Chondrocyte (in vitro differentiated cells): ENCODE results near the gene PTPN4. TPM values are rescaled to one million over a fixed set of nuclear protein-coding genes. Genes with fewer than 3 reads are reported as not detected.

Experiments
- DNase-seq: peaks from one replicate; pipeline ENCODE4 v3.0.0; 2021; ENCODE audit warnings: mixed read lengths, low spot score
- H3K27ac Mint-ChIP-seq: one replicate; pipeline ENCODE4 v1.8.0; 2021; ENCODE audit warnings: mild to moderate bottlenecking, moderate library complexity, mixed read lengths; ENCODE audit not compliant: unreplicated experiment
- H3K27me3 Mint-ChIP-seq: 2 replicates; pipeline ENCODE4 v1.8.0; 2021; ENCODE audit warnings: low read depth, mixed read lengths
- H3K36me3 Mint-ChIP-seq: 2 replicates; pipeline ENCODE4 v1.8.0; 2021; ENCODE audit warnings: low read depth, mixed read lengths
- H3K4me1 Mint-ChIP-seq: 2 replicates; pipeline ENCODE4 v1.8.0; 2021; ENCODE audit warnings: low read depth, mild to moderate bottlenecking, mixed read lengths
- H3K4me3 Mint-ChIP-seq: one replicate; pipeline ENCODE4 v1.8.0; 2021; ENCODE audit warnings: mild to moderate bottlenecking, moderate library complexity, mixed read lengths; ENCODE audit not compliant: unreplicated experiment
- H3K9me3 Mint-ChIP-seq: 2 replicates; pipeline ENCODE4 v1.8.0; 2021; ENCODE audit warnings: low read depth, mixed read lengths
- total RNA-seq: library from RNA; stranded (reverse); gene quantifications from 3 replicates; pipeline ENCODE4 v1.2.1, GENCODE V29; 2021
- TF ChIP-seq, protein P1 (sequence below): fragments of 200-600 bp; sonication (generic); IDR thresholded peaks from 2 replicates; pipeline ENCODE4 v1.5.0; 2021; ENCODE audit warnings: antibody characterized with exemption, mild to moderate bottlenecking, moderate library complexity

PTPN4 gene
- total RNA-seq, 1 donor from 2014 or later = 24.2 TPM

- TF ChIP-seq, protein P1, sequence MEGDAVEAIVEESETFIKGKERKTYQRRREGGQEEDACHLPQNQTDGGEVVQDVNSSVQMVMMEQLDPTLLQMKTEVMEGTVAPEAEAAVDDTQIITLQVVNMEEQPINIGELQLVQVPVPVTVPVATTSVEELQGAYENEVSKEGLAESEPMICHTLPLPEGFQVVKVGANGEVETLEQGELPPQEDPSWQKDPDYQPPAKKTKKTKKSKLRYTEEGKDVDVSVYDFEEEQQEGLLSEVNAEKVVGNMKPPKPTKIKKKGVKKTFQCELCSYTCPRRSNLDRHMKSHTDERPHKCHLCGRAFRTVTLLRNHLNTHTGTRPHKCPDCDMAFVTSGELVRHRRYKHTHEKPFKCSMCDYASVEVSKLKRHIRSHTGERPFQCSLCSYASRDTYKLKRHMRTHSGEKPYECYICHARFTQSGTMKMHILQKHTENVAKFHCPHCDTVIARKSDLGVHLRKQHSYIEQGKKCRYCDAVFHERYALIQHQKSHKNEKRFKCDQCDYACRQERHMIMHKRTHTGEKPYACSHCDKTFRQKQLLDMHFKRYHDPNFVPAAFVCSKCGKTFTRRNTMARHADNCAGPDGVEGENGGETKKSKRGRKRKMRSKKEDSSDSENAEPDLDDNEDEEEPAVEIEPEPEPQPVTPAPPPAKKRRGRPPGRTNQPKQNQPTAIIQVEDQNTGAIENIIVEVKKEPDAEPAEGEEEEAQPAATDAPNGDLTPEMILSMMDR = no peak
- Mint-ChIP-seq H3K4me3 (no peak overlapping the region), H3K4me1 (no peaks in the 10 kb centered on the region), H3K36me3 (no peaks in the 10 kb centered on the region), H3K9me3 (no peaks in the 10 kb centered on the region), H3K27me3 (peaks cover 5% of the 10 kb centered on the region), H3K27ac (no peak overlapping the region)
- no peak for DNase-seq
Measured at GRCh38 chr2:119727493-119727892, 32.2 kb upstream of the PTPN4 start.

DNA sequence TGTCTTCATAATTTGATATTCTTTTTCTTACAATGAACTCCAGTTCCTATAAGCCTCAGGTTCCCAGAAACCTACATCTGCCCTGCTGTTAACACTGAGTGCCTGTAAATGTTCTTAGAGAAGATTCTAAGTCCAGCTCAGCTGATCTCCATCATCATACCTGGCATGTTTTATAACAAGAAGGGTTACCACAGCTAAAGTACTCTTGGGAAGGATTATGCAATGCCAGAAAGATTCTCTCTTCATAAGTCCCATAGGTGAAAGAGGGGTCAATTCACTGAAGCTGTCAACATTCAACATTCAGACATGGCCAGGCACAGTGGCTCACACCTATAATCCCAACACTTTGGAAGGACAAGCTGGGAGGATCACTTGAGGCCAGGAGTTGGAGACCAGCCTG lies 31.3 kb upstream of the PTPN4 start:
- Mint-ChIP-seq H3K4me1 (no peaks in the 10 kb centered on the region), H3K9me3 (no peaks in the 10 kb centered on the region), H3K36me3 (no peaks in the 10 kb centered on the region), H3K27ac (no peak overlapping the region), H3K4me3 (no peak overlapping the region), H3K27me3 (peaks cover 5% of the 10 kb centered on the region)
- DNase-seq = no peak
- TF ChIP-seq, protein P1 = no peak

DNA sequence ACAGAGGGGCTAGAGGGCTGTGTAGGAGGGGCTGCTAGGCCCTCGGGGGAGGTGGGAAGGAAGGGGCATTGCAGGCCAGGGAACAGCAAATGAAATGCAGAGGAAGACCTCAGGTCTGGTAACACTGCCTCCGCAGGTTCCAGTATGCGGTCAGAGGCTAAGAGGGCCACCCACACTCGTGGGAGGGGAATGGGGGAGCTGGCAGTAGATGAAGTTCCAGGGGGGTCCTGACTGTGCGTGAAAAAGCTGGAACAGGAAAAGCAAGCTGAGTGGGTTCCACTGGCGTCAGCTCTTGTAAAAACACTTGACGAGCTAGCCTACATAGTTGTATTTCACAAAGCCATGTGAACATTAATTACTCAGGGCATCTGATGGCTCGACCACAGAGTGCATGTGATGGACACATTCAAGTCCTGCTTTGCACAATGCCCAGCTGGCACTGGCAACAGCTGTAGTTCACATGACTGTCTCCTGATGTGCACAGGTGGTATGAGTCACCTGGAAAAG lies 29.0 kb upstream of the PTPN4 start:
- H3K27me3 Mint-ChIP-seq = peaks cover 5% of the 10 kb centered on the region
- no peak overlapping the region for H3K27ac Mint-ChIP-seq
- no peaks in the 10 kb centered on the region for H3K4me1 Mint-ChIP-seq
- TF ChIP-seq, protein P1 = no peak
- DNase-seq = no peak
- H3K4me3 Mint-ChIP-seq = no peak overlapping the region
- no peaks in the 10 kb centered on the region for H3K36me3 Mint-ChIP-seq
- no peaks in the 10 kb centered on the region for H3K9me3 Mint-ChIP-seq

DNA sequence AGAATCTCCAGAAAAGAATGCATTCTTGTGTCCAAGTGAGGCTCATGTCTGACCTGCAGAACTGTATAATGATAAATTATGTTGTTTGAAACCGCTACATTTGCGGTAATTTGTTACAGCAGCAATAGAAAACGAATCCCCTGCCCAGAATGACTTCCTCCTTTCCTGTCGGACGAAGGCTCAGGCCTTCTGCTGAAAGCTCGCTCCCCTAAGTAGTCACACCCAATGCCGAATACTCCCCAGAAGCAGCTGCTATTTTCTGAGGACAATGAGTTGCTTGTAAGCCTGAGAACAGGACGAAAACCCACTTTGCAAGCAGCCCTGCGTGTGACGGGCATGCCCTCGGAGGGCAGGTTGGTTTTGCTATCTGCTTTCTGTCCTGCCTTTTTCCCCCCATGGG lies 27.7 kb upstream of the PTPN4 start:
- H3K4me1 Mint-ChIP-seq = no peaks in the 10 kb centered on the region
- no peak overlapping the region for H3K4me3 Mint-ChIP-seq

DNA sequence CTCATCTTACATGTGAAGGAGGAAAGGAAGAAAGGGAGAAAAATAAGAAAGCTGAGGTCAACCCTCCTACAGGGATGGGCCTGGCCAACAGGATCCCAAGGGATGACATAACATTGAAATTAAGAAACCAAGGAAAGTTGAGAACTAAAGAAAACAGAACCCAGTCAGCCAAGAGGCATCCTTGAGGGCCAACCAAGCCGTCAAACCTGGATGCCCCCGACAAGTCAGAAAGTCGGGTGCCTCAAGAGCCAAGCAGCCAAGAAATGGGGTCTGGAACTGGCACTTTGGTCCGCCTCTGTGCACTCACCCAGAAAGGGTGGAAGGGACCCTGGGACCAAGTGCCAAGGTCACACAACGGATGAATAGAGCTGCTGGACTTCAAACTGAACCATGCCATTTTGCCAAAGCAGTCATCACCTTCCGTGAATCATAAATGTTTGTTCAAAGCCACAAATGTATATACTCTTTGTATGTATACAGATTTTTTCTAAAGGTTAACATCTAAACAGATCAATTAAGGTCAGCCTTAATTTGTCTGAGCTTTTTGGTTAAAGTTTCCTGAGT lies 27.0 kb upstream of the PTPN4 start:
- no peak for DNase-seq
- H3K27me3 Mint-ChIP-seq = peaks cover 7% of the 10 kb centered on the region
- TF ChIP-seq, protein P1 = no peak
- H3K4me3 Mint-ChIP-seq = no peak overlapping the region
- H3K27ac Mint-ChIP-seq = no peak overlapping the region
- no peaks in the 10 kb centered on the region for H3K36me3 Mint-ChIP-seq
- H3K4me1 Mint-ChIP-seq = no peaks in the 10 kb centered on the region
- no peaks in the 10 kb centered on the region for H3K9me3 Mint-ChIP-seq

More for the DNA sequence above, 27.7 kb upstream of the PTPN4 start:
- TF ChIP-seq, protein P1 = no peak
- Mint-ChIP-seq H3K9me3 (no peaks in the 10 kb centered on the region), H3K27ac (no peak overlapping the region), H3K27me3 (peaks cover 5% of the 10 kb centered on the region), H3K36me3 (no peaks in the 10 kb centered on the region)
- no peak for DNase-seq
